K562 (cell line): Measurements from ENCODE around the gene TENM3. TPM values are rescaled to one million over a fixed set of nuclear protein-coding genes. Genes with fewer than 3 reads are reported as not detected.

ENCODE experiments used
- ATAC-seq: fragments of 200-7000 bp; cut with Tn5 transposase; 3 replicates; pipeline ENCODE4 v1.9.1; 2020; ENCODE audit warnings: moderate library complexity
- BruUV-seq: library from RNA; stranded (reverse); fragments of 400-500 nt; replicated peaks from 2 replicates; lab custom pipeline; 2021; lab: Mats Ljungman, UMichigan
- CTCF ChIA-PET: fragments of 300-600 bp; formaldehyde crosslinking; extraction: SDS; loops from one replicate; lab custom pipeline; 2021; ENCODE audit warnings: low intra/inter-chr PET ratio; lab: Yijun Ruan, JAX
- POLR2A ChIA-PET: fragments of 300-600, 350-650 bp; sonication (Branson Sonifier 250); formaldehyde crosslinking; extraction: SDS; loops from one replicate; lab custom pipeline; 2021; ENCODE audit warnings: antibody characterized with exemption, inconsistent platforms; lab: Yijun Ruan, JAX
- DNase-seq, 4 experiments: peaks; one replicate each; pipeline versions ENCODE4 v3.0.0 to v3.0.0-alpha.2; 2011 to 2018; ENCODE audit warnings: low spot score in 3 of 4, mixed read lengths in 3 of 4; ENCODE audit errors: extremely low read depth in 1 of 4
- FAIRE-seq: peaks from 2 replicates; lab custom pipeline; 2011; peaks lifted over from hg19 to GRCh38; lab: Jason Lieb, UNC
- H2AFZ ChIP-seq: 2 replicates; pipeline ENCODE4 v1.6.0; 2011; ENCODE audit warnings: low read depth, low read length, control low read depth, inconsistent platforms
- H3K27ac ChIP-seq: fragments of 200-600 bp; 3 replicates; pipeline ENCODE4 v1.8.0; 2011; ENCODE audit warnings: low read depth, mild to moderate bottlenecking, control low read depth, inconsistent platforms, low read length, moderate library complexity, mixed read lengths; ENCODE audit errors: extremely low read depth
- H3K27me3 ChIP-seq, 2 experiments: fragments of 300-600 bp in 1 of 2; 2 replicates in 1 of 2; 3 replicates in 1 of 2; pipeline versions ENCODE4 v1.6.0 to v1.8.0; 2011; ENCODE audit warnings: inconsistent platforms in 2 of 2, low read length in 2 of 2, mild to moderate bottlenecking in 1 of 2, mixed read lengths in 1 of 2, moderate library complexity in 1 of 2; ENCODE audit not compliant: control insufficient read depth in 2 of 2, insufficient read depth in 2 of 2
- H3K36me3 ChIP-seq: fragments of 300-600 bp; 3 replicates; pipeline ENCODE4 v1.8.0; 2011; ENCODE audit warnings: mild to moderate bottlenecking, low read length, inconsistent platforms; ENCODE audit not compliant: control insufficient read depth, insufficient read depth
- H3K4me1 ChIP-seq, 2 experiments: fragments of 200-600 bp in 1 of 2; replicated peaks in 1 of 2; 2 replicates in 1 of 2; 3 replicates in 1 of 2; pipeline versions ENCODE4 v1.5.1 to v1.8.0; 2011; ENCODE audit warnings: inconsistent platforms in 2 of 2, low read length in 2 of 2, mild to moderate bottlenecking in 1 of 2, mixed read lengths in 1 of 2, moderate library complexity in 1 of 2; ENCODE audit not compliant: control insufficient read depth in 2 of 2, insufficient read depth in 2 of 2
- H3K4me2 ChIP-seq: 2 replicates; pipeline ENCODE4 v1.6.1; 2011; ENCODE audit warnings: low read length, control low read depth, inconsistent platforms, mixed read lengths; ENCODE audit not compliant: insufficient read depth
- H3K4me3 ChIP-seq: fragments of 200-600 bp; sonication (generic), shearing (Covaris generic); 2 replicates; pipeline ENCODE4 v1.5.1; 2016; ENCODE audit warnings: control low read depth, inconsistent platforms
- H3K79me2 ChIP-seq: fragments of 200-600 bp; 3 replicates; pipeline ENCODE4 v1.8.0; 2011; ENCODE audit warnings: low read length, inconsistent platforms; ENCODE audit not compliant: control insufficient read depth, insufficient read depth
- H3K9ac ChIP-seq, 2 experiments: 2 replicates each; pipeline versions ENCODE4 v1.6.0 to v1.6.1; 2011; ENCODE audit warnings: low read depth in 2 of 2, low read length in 2 of 2, control low read depth in 1 of 2, inconsistent platforms in 1 of 2, mild to moderate bottlenecking in 1 of 2, mixed read lengths in 1 of 2; ENCODE audit not compliant: insufficient read depth in 1 of 2
- H3K9me1 ChIP-seq: one replicate; pipeline ENCODE4 v1.6.0; 2011; ENCODE audit warnings: inconsistent platforms, mild to moderate bottlenecking, low read length, moderate library complexity; ENCODE audit not compliant: control insufficient read depth, insufficient read depth
- H3K9me3 ChIP-seq: replicated peaks from 2 replicates; pipeline ENCODE4 v1.5.1; 2011; ENCODE audit warnings: low read depth, low read length, inconsistent platforms; ENCODE audit not compliant: control insufficient read depth, insufficient read depth
- H4K20me1 ChIP-seq: replicated peaks from 2 replicates; pipeline ENCODE4 v1.6.1; 2011; ENCODE audit warnings: low read length, inconsistent platforms, mixed read lengths; ENCODE audit not compliant: control insufficient read depth, insufficient read depth
- ESRRB ChIP-seq: fragments of 250-450 bp; sonication (Bioruptor Pico); IDR thresholded peaks from 2 replicates; pipeline ENCODE4 v1.5.0; 2020; ENCODE audit warnings: mild to moderate bottlenecking, moderate library complexity, borderline replicate concordance
- PHF20 ChIP-seq: fragments of 450-650 bp; IDR thresholded peaks from 2 replicates; pipeline ENCODE4 v1.6.1; 2018; ENCODE audit not compliant: partially characterized antibody
- WHSC1 ChIP-seq: IDR thresholded peaks from one replicate; pipeline ENCODE4 v1.6.1; 2012; ENCODE audit warnings: low read length, control low read depth, inconsistent platforms
- WGBS: fragments of 100-300 bp; shearing (Covaris generic); methylation state at CpG from one replicate; pipeline ENCODE4 v1.1.6; 2016; ENCODE audit warnings: low coverage, mixed read lengths; ENCODE audit not compliant: insufficient coverage; ENCODE audit errors: missing lambda C conversion rate; 5-methylcytosine and 5-hydroxymethylcytosine counted together
- in situ Hi-C: fragments of 300-500 bp; cut with MboI; formaldehyde crosslinking; loops from 4 replicates; pipeline ENCODE4 v1.15.0; 2018; ENCODE audit warnings: inconsistent platforms, mixed read lengths
- intact Hi-C: fragments of 100-400 bp; cut with micrococcal nuclease; formaldehyde crosslinking; loops from 2 replicates; pipeline ENCODE4 v1.14.2; 2022
- polyA plus RNA-seq, 8 experiments: library from polyadenylated mRNA; depleted of rRNA in 4 of 8; stranded (reverse) in 5 of 8; unstranded in 3 of 8; fragments of >200 nt; fragmentation: Nextera tagmentation in 2 of 8; fragmentation: Illumina TruSeq in 1 of 8; extraction: Ambion mirVana in 2 of 8; extraction: Trizol in 1 of 8; gene quantifications; 2 replicates each; pipeline versions ENCODE4 v1.2.1 to v1.2.3, GENCODE V29; 2011 to 2014; ENCODE audit warnings: inconsistent platforms in 1 of 8, missing spikeins in 1 of 8
- total RNA-seq, 7 experiments: library from RNA; depleted of rRNA in 6 of 7; stranded (reverse); fragments of >200 nt in 6 of 7; fragmentation: Illumina TruSeq in 2 of 7; extraction: Trizol in 2 of 7; gene quantifications; 2 replicates each; pipeline versions ENCODE4 v1.2.1 to v1.2.3, GENCODE V29; 2011 to 2021; ENCODE audit warnings: low replicate concordance in 1 of 7
- TF ChIP-seq, protein P1 (sequence below): fragments of 200-600 bp; sonication (generic); IDR thresholded peaks from one replicate; pipeline ENCODE4 v1.6.1; 2012; ENCODE audit warnings: mild to moderate bottlenecking, low read depth, low read length, inconsistent platforms
- TF ChIP-seq, protein P2 (sequence below): fragments of 450-650 bp; IDR thresholded peaks from 2 replicates; pipeline ENCODE4 v1.6.1; 2016

TENM3 gene
- total and polyA plus RNA-seq, 9 of the 15 experiments (the other 6 are each of a cell fraction or from before 2014, with no cell fraction given): 0.01 to 0.02 TPM; not detected in 7

DNA sequence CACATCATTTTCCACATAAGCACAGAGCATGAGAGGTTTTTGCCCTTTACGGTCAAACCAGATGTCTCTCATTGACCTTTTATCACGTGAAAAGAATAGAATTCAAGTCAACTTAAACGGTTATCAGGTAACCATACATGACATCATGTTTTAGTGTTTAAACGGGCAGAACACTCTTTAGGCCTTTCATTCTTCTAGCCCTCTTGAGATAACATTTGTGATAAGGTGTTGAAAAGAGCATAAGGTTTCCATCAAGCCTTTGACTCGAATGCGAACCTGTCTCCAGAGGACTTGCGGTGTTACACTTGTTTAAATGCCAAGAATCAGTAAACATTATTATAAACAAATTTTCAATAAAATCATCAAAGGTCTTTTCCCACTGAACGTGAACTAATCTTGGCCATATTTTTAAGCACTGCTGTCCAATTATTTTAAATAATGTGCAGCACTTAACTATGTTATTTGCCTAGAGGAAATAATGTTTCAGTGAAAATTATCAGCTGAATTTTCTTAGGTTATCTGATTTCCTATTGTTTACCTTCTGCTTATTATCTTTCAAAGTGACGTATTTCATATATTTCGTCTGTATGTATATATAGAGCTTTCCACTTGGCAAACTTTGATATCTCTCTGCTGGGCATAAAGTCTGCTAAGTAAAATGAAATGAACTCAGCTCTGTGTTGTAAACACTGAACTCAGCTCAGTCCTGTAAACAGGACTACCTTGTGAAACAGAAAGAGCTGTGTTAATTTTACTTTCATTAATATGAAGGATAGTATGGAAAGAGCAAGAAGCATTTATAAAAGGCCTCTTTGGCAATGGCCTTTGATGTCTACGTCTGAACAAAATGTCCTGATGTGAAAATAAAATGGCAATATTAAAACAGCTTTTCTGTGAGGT lies 33.3 kb downstream of the TENM3 start:
- TF ChIP-seq, protein P1, sequence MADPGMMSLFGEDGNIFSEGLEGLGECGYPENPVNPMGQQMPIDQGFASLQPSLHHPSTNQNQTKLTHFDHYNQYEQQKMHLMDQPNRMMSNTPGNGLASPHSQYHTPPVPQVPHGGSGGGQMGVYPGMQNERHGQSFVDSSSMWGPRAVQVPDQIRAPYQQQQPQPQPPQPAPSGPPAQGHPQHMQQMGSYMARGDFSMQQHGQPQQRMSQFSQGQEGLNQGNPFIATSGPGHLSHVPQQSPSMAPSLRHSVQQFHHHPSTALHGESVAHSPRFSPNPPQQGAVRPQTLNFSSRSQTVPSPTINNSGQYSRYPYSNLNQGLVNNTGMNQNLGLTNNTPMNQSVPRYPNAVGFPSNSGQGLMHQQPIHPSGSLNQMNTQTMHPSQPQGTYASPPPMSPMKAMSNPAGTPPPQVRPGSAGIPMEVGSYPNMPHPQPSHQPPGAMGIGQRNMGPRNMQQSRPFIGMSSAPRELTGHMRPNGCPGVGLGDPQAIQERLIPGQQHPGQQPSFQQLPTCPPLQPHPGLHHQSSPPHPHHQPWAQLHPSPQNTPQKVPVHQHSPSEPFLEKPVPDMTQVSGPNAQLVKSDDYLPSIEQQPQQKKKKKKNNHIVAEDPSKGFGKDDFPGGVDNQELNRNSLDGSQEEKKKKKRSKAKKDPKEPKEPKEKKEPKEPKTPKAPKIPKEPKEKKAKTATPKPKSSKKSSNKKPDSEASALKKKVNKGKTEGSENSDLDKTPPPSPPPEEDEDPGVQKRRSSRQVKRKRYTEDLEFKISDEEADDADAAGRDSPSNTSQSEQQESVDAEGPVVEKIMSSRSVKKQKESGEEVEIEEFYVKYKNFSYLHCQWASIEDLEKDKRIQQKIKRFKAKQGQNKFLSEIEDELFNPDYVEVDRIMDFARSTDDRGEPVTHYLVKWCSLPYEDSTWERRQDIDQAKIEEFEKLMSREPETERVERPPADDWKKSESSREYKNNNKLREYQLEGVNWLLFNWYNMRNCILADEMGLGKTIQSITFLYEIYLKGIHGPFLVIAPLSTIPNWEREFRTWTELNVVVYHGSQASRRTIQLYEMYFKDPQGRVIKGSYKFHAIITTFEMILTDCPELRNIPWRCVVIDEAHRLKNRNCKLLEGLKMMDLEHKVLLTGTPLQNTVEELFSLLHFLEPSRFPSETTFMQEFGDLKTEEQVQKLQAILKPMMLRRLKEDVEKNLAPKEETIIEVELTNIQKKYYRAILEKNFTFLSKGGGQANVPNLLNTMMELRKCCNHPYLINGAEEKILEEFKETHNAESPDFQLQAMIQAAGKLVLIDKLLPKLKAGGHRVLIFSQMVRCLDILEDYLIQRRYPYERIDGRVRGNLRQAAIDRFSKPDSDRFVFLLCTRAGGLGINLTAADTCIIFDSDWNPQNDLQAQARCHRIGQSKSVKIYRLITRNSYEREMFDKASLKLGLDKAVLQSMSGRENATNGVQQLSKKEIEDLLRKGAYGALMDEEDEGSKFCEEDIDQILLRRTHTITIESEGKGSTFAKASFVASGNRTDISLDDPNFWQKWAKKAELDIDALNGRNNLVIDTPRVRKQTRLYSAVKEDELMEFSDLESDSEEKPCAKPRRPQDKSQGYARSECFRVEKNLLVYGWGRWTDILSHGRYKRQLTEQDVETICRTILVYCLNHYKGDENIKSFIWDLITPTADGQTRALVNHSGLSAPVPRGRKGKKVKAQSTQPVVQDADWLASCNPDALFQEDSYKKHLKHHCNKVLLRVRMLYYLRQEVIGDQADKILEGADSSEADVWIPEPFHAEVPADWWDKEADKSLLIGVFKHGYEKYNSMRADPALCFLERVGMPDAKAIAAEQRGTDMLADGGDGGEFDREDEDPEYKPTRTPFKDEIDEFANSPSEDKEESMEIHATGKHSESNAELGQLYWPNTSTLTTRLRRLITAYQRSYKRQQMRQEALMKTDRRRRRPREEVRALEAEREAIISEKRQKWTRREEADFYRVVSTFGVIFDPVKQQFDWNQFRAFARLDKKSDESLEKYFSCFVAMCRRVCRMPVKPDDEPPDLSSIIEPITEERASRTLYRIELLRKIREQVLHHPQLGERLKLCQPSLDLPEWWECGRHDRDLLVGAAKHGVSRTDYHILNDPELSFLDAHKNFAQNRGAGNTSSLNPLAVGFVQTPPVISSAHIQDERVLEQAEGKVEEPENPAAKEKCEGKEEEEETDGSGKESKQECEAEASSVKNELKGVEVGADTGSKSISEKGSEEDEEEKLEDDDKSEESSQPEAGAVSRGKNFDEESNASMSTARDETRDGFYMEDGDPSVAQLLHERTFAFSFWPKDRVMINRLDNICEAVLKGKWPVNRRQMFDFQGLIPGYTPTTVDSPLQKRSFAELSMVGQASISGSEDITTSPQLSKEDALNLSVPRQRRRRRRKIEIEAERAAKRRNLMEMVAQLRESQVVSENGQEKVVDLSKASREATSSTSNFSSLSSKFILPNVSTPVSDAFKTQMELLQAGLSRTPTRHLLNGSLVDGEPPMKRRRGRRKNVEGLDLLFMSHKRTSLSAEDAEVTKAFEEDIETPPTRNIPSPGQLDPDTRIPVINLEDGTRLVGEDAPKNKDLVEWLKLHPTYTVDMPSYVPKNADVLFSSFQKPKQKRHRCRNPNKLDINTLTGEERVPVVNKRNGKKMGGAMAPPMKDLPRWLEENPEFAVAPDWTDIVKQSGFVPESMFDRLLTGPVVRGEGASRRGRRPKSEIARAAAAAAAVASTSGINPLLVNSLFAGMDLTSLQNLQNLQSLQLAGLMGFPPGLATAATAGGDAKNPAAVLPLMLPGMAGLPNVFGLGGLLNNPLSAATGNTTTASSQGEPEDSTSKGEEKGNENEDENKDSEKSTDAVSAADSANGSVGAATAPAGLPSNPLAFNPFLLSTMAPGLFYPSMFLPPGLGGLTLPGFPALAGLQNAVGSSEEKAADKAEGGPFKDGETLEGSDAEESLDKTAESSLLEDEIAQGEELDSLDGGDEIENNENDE: no peak
- TF ChIP-seq, protein P2, sequence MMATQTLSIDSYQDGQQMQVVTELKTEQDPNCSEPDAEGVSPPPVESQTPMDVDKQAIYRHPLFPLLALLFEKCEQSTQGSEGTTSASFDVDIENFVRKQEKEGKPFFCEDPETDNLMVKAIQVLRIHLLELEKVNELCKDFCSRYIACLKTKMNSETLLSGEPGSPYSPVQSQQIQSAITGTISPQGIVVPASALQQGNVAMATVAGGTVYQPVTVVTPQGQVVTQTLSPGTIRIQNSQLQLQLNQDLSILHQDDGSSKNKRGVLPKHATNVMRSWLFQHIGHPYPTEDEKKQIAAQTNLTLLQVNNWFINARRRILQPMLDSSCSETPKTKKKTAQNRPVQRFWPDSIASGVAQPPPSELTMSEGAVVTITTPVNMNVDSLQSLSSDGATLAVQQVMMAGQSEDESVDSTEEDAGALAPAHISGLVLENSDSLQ: no peak
- no peak for TF ChIP-seq PHF20
- no peak for TF ChIP-seq ESRRB (CRISPR knock-in tag)
- TF ChIP-seq WHSC1: no peak
- Histone ChIP-seq H3K36me3 (no peaks in the 10 kb centered on the region), H4K20me1 (no peaks in the 10 kb centered on the region), H3K27ac (no peak overlapping the region), H2AFZ (no peak overlapping the region), H3K9me1 (no peaks in the 10 kb centered on the region), H3K9me3 (no peaks in the 10 kb centered on the region), H3K79me2 (no peaks in the 10 kb centered on the region), H3K9ac (no peak overlapping the region), H3K4me1 (no peaks in the 10 kb centered on the region), H3K4me3 (no peak overlapping the region), H3K27me3 (no peaks in the 10 kb centered on the region; a peak in 1 of 5 replicates), H3K4me2 (no peak overlapping the region)
- ChIA-PET POLR2A (interaction anchor here (2.3 kb wide), 1 partner anchor 9 kb away, joined by 5 read pairs; no protein-coding TSS in a partner anchor), CTCF (no interaction called here)
- FAIRE-seq (no peak), DNase-seq (no peak), ATAC-seq (no peak)
- in situ Hi-C loops: no loop called here
- intact Hi-C loops: no loop called here
- 0% methylated on average over 11 of the region's 11 CpGs for WGBS
- BruUV-seq: no TSS peak
